Activated CD8-positive, alpha-beta memory T cell treated with anti-CD3 and anti-CD28 coated beads for 48 hours (primary cell): Measurements from ENCODE around the gene TTC33.

Experiments used
- DNase-seq, 3 experiments: peaks; one replicate each; pipeline ENCODE4 v3.0.0-alpha.2; 2020; ENCODE audit warnings: low read depth in 2 of 3, low spot score in 2 of 3

The TTC33 gene

DNA sequence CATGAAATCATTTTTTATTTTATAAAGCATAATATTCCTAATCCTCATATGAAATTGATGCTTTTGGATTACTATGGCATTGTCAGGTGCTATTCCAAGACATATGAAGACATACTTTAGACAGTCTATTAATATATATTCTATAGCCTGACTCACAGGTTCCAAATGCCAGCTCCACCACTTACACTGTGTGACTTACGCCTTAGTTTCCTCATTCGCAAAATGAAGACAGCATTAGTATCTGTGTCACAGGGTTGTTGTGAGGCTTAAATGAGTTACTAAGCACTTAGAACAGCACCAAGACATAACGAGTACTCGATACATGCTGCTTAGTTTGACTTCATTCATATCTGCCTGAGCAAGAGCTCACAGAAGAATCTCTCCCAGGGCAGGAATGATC lies 208.2 kb downstream of the TTC33 start:
- DNase-seq: no peak

DNA sequence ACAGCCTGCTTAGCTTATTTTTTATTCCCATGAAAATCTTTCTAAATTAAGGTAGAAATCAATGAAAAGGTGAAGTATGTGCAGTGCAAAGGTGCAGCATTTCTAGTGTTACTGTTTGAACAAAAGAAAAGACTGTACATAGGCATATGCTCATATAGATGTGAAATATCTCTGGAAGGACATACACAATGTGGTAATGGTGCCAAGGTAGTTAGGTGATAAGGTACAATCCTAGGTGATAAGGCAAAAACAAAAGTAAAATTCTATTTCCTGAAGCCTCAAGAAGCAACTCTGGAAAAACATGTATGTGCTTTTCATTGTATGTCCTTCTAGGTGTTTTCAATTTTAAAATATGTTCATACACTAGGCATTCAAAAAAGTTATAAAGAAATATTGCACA lies 215.5 kb downstream of the TTC33 start:
- no peak for DNase-seq

DNA sequence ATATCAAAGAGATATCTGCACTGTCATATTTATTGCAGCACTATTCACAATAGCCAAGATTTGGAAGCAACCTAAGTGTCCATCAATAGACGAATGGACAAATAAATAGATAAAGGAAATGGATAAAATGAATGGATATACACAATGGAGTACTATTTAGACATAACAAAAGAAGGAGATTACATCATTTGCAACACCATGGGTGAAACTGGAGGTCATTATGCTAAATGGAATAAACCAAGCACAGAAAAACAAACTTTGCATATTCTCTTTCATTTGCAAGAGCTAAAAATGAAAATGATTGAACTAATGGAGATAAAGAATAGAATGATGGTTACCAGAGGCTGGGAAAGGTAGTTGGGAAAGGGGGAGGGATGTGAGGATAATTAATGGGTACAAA lies 231.1 kb downstream of the TTC33 start:
- no peak for DNase-seq

DNA sequence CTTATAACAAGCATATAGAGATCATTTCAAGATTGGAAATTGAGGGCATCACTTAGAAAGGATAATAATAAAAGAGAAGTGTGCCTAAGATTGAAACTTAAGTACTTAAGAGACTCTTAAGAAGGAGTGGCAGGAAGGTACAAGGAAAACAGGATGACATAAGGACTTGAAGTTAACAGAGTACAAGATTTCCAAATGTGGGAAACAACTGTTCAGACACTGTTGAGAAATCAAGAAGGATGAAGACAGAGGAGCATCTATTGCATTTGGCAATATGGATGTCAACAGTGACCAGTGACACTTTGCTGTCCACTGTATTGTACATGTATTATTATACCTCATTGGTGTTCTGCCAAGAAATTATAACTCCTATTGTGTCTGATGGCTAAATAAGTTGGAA lies 233.8 kb downstream of the TTC33 start:
- DNase-seq: no peak

DNA sequence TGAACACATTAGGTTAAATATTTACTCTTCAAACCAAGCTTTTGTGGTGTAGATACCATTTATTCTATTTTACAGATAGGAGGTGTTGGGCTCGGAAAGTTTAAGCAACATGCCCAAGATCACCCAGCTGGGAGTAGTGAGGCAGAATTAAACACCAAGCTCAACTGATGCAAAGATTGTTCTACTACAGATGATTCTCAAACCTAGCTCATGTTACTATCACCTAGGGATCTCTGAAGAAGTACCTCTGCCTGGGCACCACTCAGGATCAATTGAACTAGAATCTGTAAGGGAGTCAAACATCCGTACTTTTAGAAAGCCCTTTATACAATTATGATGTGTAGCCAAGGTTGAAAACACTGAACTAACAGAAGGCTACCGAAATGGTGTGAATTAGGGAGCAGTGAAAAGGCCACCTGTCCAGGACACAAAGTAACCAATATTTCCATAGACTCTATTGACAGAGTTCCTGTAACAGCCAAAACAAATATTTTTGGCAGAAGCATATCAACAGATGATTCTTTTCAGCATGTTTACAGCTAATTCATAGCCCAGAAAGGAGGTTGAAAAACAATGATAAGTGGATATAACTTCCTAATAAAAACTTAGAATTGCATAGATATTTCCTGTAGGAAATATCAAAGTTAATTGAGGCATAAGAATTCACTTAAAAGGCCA lies 234.5 kb downstream of the TTC33 start:
- no peak for DNase-seq

DNA sequence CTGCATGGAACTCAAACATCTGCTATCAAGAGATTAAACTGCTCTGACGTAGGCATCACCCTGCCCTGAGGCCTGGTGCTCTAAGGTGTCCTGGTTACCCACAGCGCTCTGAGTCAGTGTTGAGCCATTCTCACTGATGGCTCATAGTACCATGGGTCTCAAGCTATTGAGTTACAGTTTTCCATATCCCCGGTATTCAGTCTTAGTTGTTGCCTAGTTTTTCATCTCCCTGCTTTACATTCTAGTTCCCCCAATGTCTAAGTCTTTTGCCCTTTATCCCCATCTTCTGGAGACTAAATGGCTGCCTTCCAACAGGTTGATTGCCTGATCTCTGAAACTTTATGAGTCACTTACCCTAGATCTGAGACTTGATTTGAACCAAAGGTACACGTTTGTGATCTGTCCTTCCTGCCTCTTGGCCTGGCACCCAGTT lies 237.3 kb downstream of the TTC33 start:
- DNase-seq: no peak

DNA sequence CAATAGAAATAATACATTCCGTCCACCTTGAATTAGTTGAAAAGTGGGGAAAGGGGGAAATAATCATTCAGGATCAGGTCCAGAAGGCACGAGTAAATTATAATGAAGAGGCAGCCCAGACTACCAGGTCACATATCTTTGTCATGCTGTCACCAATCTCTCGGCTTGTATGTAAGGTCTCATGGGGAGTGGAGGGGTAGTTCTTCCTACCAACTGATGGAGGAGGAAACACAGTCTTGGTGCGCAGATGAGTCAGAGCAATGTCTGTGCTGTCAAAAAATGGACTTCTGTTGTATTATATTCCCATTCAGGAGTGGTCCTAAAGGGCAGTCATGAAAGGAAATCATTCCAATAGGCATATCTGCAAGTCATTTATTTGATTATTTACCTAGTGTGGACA lies 240.3 kb downstream of the TTC33 start:
- DNase-seq: no peak

DNA sequence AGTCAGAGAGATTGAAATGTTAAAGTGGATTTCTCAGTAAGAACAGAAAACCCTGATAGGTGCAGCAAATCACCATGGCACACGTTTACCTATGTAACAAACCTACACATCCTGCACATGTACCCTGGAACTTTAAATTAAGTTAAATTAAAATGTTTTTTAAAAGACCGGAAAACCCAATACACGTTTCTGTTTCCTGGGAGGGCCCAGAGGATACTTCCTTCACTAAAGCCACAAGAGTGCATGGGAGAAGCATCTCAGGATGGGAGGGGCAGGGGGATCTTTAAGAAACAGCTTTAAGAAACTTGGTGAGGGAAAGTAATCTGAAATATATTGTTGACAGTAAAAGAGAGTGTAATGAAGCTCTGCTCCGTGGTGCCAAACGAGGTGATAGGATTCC lies 240.8 kb downstream of the TTC33 start:
- DNase-seq: no peak

DNA sequence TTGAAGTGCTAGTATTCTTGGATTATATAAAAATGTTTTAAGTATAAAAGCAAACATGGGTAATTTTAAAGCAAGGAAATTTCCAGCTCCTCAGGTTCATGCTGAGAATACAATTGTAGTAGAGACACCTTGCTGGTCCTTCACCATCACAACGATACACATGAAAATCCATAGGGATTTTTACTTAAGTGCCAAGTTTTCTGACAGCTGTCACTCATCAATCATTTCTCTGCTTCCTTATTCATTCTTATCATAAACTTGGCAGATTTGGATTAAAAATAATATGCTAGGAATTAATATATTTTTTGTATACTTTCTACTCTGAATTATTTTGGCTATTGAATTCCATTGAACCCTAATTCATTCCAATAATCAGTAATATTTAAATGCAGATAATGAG lies 244.0 kb downstream of the TTC33 start:
- no peak for DNase-seq

DNA sequence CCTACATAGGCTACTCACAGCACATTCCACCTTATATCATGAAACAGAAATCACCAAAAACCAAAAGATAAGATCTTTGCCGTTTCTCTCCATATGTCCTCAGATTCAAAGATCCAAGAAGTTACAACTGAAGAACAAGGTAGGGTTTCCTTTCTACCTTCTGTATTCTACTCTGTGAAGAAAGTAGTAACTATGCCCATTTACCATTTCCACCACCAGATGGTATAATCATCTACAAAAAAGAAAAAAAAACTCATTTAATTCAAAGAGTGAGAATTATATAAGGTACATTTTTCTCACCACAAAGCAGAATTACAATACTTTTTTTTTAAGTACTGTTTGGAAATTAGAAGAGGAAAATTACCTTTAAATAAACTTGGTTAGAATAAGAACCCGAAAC lies 248.7 kb downstream of the TTC33 start:
- no peak for DNase-seq

DNA sequence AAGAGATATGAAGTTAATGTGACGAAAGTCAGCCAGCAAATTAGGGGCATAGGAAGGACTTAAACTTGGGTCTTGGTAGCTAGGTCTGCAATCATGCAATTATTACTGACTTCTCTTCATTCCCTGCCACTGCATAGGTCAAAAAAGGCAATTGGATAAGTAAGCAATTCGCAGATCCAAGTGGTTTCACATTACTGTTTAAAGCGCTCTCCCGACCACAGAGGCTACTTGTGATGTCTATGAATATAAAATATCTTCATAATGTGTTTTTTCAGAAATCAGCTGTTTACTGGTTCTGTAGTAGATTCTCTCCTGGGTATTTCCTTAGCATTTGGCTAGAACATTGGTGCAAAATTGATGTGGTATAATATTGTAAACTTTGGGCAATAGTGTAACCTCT lies 250.7 kb downstream of the TTC33 start:
- DNase-seq: no peak

DNA sequence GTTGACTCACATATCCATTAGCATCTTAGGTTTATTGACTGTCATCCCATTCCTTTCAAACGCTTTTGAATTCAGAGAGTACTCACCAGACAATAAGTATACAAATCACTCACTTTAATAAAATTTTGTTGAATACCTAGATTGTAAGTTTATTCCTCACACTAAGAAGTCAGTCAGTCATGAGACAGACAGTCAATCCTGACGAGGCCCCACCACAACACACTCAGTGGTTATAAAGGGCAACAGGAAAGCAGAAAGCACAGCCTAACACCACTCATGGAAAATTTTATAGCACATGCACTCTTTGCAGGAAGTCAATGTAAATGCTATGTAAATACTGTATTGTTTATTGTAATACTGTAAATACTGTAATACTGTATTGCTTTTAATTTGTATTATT lies 252.3 kb downstream of the TTC33 start:
- DNase-seq: no peak

DNA sequence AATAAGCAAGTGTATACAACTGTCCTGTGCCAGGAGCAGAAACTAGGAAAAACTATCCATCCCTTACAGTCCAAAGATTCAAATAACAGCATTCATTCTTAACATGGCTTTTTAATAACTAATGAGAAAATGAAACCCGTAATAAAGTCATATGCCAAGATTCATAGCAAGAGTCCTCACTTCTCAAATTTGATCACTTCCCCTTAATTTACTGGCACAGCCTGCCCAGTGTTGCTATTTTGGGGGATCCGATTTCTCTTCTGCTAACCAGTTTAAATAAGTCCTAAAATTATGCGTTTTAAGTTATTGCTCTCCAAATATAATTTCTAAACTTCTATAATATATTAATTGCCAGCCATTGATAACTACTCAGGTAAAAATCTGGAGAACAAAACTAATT lies 253.0 kb downstream of the TTC33 start:
- DNase-seq: no peak

DNA sequence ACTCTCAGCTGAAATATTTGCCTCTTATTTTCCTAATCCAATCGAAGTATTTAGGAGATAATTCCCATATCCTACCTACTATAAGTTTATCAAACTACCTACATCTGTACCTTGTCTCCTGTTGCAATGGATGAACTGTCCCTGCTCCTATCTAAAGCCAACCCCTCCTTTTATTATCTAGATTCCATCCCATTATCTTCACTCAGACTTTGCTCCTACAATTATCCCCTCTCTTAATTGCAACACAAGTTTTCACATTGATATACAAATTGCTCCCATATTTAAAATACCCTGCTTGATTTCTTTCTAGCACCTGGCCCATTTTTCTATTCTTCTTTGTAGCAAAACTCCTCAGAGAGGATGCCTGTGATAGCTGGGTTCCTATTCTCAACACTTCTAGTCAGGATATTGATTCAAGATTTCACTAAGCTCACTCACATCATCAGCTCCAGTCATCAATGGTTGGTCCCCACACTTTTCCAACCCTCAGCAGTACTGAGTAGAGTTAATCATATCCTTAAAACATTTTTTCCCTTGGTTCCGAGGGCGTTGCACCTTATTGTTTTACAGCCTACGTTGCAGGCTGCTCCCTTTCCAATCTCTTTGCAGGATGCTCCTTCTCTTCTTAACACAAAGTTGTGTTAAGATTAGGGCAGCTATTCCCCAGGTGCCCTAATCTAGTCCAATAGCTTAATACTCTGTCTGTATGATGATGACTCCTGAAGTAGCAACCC lies 253.9 kb downstream of the TTC33 start:
- no peak for DNase-seq

DNA sequence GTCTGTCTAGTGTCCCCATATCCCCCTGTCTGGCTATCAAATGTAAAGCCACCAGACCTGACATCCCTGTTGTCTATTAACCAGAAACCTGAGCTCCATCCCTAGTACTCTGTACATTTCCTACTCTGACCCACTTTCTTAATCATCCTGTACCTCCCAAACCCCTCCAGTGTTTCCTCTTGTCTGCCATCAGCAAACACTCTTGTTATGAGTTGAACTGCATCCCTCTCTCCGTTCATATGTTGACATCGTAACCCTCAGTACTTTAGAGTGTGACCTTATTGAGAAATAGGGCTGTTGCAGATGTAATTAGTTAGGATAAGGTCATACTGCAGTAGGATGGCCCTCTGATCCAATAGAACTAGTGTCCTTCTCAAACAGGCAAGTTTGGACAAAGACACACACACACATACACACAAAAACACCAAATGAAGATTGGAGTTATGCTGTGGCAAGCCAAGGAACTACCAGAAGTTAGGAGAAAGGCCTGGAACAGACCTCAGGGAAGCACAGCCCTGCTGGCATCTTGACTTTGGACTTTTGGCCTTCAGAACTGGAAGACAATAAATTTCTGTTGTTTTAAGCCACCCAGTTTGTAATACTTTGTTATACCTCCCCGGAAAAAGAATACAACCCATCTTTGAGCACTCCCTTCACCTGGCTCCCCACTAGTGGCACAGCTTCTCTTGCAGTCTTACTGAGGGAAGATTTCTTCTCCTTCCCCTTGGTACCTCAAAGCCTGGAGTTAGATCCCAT lies 256.1 kb downstream of the TTC33 start:
- no peak for DNase-seq

DNA sequence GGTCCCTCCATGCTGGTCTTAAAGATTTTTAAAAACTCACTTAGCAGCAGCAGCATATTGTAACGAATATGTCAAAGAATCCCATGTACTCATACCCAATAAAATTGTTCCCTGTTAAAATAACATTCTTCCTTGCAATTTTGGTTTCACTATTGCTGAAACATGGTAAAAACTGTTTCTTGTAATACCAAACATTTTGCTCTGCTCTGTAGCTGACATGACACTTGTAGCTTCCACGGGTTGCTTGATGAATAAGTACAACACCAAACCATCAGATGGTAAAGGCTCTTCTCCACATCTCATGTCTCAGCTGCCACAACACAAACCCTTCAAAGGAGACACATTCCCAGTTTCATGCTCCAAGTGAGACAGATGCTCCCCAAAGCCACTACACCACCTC lies 256.8 kb downstream of the TTC33 start:
- no peak for DNase-seq

DNA sequence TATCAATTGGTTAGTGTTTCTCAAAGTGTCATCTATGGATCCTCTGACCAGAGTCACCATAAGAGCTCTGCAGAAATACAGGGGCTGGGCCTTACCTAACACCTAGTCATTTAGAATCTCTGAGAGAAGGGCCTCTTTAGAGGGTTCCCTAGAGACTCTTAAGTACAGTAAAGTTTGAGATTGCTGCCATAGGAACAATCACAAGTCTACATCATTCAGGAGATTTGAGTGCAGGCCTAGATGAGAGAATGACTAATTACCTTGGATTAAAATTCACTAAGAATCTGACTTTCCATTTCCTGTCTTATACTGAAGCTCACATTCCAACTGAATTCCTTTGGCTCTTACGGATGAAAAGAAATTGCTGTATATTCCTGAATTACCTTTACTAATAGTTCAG lies 258.2 kb downstream of the TTC33 start:
- no peak for DNase-seq

DNA sequence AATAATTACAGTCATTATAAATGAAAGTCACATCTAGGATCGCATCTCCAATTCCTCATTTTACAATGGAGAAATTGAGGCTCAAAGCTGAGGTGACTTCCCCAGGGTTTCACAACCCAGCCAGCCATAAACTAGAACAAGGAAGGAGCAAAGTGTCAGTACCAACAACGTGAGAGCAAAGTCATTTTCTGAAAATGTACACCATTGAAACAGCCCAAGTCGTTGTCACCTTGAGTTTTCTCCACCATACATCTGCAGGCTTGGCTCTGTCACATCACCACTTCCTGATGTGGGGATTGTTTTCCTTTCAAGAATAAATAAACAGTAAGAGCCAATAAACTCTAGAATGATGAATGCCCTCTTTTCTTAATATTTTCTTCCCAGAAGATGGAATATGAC lies 260.5 kb downstream of the TTC33 start:
- no peak for DNase-seq

DNA sequence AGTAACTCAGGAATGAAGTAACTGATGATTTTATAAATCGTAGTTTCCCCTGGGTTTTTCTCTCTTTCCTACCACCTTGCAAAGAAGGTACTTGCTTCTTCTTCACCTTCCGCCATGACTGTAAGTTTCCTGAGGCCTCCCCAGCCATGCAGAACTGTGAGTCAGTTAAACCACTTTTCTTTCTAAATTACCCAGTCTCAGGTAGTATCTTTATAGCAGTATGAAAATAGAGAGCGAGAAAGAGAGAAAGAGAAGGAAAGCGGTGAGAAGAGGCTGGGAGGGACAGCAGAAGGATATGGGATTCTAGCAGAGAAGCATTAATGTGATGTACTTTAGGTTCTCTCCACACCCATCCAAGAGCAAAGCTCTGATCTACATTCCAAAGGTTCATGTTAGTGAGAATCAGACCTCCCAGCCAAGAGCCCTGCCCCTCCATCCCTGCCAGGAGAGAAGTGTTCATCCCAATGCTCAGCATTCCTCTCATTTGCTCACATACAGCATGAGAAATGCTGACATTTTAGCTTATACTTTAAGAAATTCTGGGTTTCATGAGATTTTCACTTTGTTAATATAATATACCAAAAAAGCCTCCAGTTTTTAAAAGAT lies 261.0 kb downstream of the TTC33 start:
- DNase-seq: no peak

DNA sequence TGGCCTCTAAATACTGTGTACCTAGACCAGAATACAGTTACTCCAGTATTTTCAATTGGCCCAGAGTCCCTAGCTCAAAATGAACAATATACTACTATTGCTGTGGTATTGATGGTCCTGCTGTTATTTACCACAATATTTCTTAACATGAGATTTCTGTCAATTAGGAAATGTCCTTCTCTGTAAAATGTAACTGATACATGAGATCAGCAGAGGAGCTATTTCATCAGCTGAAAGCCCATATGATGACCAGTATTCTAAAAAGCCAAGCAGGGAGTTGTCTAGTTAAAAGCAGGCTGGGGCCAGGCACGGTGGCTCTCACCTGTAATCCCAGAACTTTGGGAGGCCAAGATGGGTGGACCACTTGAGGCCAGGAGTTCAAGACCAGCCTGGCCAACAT lies 263.7 kb downstream of the TTC33 start:
- DNase-seq: no peak

DNA sequence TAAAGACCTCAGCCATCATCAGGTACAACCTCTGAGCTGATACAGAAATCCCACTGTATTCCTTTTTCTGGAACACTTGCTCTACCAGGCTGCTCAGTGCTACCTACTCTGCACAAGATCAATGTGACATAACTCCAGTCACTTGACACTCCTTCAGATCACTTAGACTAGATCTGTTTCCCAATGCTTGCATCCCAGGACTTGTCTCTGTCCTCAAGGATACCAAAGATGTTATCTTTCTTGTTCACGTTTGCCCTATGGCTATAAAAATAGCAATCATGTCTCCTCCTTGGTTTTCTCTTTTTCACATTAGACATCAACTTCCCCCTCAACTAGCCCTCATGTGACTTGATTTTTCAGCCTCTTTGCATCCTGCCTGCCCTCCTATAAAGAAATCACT lies 264.1 kb downstream of the TTC33 start:
- no peak for DNase-seq
